ENCODE data around the gene DEFB131B.
A peak's percentile ranks its signal among the peaks of the same experiment; 100 is the strongest.
"Not testable (repeated sequence)": the region's sequence is repeated elsewhere in the genome, so short reads cannot be mapped to it uniquely, and the experiment has no call there.

DEFB131B gene, protein sequence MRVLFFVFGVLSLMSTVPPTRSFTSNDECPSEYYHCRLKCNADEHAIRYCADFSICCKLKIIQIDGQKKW

DNA sequence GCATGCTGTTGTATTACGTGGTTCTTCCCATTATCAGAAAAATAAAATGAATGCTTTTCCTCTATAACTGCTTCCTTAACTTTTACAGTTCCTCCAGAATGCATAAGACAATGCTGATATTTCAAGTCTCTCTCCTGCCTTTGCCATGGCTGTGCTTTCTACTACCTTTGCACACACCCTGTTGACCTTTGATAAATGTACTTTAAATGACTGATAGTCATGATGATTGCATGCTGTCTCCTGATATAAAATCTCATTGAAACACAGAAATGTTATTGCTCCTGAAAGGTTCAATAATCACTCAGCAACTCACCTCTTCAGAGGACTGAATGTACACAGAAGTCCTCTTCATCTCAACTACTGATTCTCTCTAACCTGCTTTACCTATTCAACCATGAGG, at the start of gene DEFB131B:
Gene DEFB131B, plus strand, starts transcription at position 395 of the 400 bp plus-strand sequence. Its CDS starts 0 bp downstream, at position 395.
- in situ Hi-C loops (cut with HindIII; ENCODE audit: low pct_unique_long_range_greater_than_20kb, low sequenced_read_pairs); DNase-seq (ENCODE audit: low read depth in 1 of 2, low spot score in 1 of 2): not testable (repeated sequence)

DNA sequence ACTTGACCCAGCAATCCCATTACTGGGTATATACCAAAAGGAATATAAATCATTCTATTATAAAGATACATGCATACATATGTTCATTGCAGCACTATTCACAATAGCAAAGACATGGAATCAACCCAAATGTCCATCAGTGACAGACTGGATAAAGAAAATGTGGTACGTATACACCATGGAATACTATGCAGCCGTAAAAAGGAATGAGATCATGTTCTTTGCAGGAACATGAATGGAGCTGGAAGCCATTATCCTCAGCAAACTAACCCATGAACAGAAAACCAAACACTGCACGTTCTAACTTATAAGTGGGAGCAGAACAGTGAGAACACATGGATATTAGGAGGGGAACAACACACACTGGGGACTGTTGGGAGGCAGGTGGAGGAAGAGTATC, 49.0 kb upstream of the DEFB131B start:
- DNase-seq (ENCODE audit: low read depth in 1 of 2, low spot score in 1 of 2); in situ Hi-C loops (cut with HindIII; ENCODE audit: low pct_unique_long_range_greater_than_20kb, low sequenced_read_pairs): not testable (repeated sequence)

DNA sequence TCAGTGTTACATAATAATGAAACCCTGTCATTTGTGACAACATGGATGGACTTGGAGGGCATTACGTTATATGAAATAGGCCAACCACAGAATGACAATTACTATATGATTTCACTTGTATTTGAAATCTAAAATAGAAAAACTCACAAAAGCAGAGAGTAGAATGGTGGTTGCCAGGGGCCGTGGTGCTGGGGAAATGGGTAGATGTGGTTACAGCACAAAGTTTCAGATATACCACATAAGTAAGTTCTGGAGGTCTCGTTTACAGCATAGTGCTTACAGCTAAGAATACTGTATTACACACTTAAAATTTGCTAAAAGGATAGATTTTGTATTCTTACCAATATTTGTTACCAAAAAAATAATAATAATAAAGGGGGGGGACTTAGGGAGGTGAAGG, 48.6 kb upstream of the DEFB131B start:
- in situ Hi-C loops (cut with HindIII; ENCODE audit: low pct_unique_long_range_greater_than_20kb, low sequenced_read_pairs); DNase-seq (ENCODE audit: low read depth in 1 of 2, low spot score in 1 of 2): not testable (repeated sequence)

DNA sequence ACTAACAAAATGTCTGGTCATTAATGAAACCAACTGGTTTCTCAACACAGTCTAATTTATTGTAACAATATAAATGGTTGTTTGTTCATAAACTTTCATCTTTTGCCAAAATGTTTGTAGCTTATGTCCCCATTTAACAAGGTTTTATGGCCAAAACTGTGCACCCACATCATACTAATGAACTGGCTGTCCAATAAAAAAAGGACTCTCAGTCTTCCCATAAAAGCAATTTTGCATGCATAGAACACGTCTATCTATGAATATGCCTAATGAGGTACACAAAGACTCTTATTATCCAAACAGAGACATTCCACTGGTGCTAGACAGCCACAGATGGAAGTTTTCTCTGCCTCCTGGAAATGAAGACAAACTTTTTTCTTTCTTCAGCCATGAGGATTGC, 45.4 kb upstream of the DEFB131B start, which contains the start of gene DEFB108B:
Gene DEFB108B, plus strand, starts transcription at position 390 of the 400 bp plus-strand sequence. Its CDS starts 0 bp downstream, at position 390.
- in situ Hi-C loops (cut with HindIII; ENCODE audit: low pct_unique_long_range_greater_than_20kb, low sequenced_read_pairs); DNase-seq (ENCODE audit: low read depth in 1 of 2, low spot score in 1 of 2): not testable (repeated sequence)

DNA sequence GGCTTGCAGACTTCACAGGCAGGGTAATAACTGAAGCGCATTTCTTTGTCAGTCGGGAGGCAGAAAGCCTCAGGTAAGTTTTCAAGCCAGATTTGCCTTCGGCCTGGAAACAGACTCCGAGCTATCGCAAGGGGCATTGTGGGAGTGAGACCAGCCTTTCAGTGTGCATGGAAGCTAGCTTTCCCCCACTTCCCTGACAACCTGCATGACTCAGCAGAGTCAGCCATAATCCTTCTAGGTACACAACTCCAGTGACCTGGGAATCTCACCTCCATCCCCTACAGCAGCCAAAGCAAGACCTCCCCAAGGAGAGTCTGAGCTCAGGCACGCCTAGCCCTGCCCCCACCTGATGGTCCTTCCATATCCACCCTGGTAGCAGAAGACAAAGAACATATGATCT, 35.5 kb upstream of the DEFB131B start:
- DNase-seq (ENCODE audit: low read depth in 1 of 2, low spot score in 1 of 2); in situ Hi-C loops (cut with HindIII; ENCODE audit: low pct_unique_long_range_greater_than_20kb, low sequenced_read_pairs): not testable (repeated sequence)

DNA sequence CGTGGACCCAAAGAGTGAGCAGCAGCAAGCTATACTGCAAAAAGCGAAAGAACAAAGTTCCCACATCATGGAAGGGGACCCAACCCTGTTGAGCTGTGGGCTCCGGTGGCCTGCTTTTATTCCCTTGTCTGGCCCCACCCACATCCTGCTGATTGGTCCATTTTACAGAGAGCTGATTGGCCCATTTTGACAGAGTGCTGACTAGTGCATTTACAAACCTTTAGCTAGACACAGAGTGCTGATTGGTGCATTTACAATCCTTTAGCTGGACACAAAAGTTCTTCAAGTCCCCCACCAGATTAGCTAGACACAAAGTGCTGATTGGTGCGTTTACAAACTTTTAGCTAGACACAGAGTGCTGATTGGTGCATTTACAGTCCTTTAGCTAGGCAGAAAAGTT, 34.9 kb upstream of the DEFB131B start:
- DNase-seq (ENCODE audit: low read depth in 1 of 2, low spot score in 1 of 2); in situ Hi-C loops (cut with HindIII; ENCODE audit: low pct_unique_long_range_greater_than_20kb, low sequenced_read_pairs): not testable (repeated sequence)

DNA sequence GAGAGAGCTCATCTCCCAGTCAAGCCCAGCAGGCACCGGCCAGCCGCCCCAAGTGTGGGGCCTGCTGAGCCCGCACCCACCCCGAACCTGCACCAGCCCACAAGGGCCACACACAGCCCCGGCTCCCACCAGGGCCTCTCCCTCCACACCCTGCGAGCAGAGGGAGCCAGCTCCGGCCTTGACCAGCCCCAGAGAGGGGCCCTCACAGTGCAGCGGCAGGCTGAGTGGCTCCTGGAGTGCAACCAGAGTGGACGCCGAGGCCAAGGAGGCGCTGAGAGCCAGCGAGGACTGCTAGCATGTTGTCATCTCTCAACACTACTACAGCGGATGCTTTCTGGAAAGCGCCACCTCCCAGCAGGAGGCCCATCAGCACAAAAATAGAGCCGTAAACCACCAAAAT, 34.4 kb upstream of the DEFB131B start:
- in situ Hi-C loops (cut with HindIII; ENCODE audit: low pct_unique_long_range_greater_than_20kb, low sequenced_read_pairs) = no loop called here
- no peak for TF ChIP-seq JUND (IDR thresholded peaks at IDR 0.05; ENCODE audit: low read depth)
- no peak for DNase-seq (ENCODE audit: low read depth in 1 of 2, low spot score in 1 of 2)

DNA sequence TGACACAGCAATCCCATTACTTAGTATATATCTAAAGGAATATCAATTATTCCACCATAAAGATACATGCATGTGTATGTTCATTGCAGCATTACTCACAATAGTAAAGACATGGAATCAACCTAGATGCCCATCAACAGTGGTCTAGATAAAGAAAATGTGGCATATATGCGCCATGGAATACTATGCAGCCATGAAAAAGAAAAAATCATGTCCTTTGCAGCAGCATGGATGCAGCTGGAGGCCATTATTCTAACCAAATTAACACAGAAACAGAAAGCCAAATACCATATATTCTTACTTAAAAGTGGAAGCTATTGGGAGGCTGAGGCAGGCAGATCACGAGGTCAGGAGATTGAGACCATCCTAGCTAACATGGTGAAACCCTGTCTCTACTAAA, 24.4 kb upstream of the DEFB131B start:
- in situ Hi-C loops (cut with HindIII; ENCODE audit: low pct_unique_long_range_greater_than_20kb, low sequenced_read_pairs); DNase-seq (ENCODE audit: low read depth in 1 of 2, low spot score in 1 of 2): not testable (repeated sequence)

DNA sequence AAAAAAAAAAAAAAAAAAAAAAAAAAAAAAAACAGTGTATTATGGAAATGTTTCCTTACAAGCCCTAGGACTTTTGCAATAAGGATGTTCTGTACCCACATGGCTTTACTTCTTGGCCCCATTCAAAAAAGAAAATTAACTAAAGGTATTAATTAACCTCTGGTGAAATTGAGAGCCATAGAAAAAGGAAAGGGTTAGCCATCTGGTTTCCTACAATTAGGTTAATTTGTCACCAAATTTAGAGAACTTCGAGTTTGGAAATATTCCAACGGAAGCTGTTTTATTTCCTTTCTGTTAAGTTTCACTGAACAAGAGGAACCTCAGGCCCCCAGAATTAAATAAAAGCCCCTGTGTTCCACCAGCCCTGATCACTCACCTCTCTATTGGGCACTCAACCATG, 22.4 kb upstream of the DEFB131B start:
- DNase-seq (ENCODE audit: low read depth in 1 of 2, low spot score in 1 of 2); in situ Hi-C loops (cut with HindIII; ENCODE audit: low pct_unique_long_range_greater_than_20kb, low sequenced_read_pairs): not testable (repeated sequence)

DNA sequence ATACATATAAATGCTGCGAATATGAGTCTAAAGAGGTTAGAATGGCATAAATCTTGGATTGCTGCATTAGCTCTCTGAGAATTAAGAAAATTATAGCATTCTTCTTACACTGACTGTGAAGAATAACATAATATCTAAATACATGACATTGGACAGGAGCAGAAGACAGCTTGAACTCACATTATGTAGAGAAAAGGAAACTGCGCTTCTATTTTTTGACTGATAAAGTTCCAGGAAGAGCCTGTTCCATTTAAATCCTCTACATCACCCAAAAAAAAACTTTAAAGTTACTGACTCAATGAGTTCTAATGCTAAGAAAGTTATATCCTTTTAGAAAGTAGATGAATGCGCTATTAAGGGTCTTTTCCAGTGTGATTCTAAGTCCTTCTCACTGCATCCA, 17.4 kb upstream of the DEFB131B start:
- DNase-seq (ENCODE audit: low read depth in 1 of 2, low spot score in 1 of 2); in situ Hi-C loops (cut with HindIII; ENCODE audit: low pct_unique_long_range_greater_than_20kb, low sequenced_read_pairs): not testable (repeated sequence)

DNA sequence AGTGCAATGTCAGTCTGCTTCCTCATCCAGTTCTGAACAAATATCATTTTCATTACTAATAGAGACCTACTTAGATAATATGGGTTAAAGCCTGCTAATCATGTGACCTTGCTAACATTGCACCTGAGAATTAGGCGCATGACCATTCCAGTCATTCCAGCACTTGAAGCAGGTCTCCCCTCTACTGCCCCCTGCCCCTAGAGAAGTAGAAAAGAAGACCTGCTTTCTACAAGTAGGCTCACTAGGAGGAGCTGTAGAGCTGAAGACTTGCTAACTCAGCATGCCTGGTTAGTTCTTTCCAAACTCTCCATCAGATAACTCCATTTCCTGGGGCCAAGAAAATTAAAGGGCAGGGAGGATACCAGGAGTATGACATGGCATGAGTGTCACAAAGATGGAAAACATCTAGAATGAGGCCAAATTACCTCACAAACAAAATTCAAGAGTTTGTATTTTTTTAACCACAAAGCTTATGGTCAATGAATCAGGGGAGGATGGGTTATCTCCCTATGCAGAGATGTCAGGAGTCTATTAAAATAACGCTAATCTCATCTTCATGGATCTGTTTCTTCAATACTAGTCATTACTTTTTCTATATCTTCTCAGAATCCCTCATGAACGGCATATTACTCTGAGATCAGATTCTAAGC, 14.2 kb upstream of the DEFB131B start:
- DNase-seq (ENCODE audit: low read depth in 1 of 2, low spot score in 1 of 2) = peak in 1 of 2 experiments; percentile 89
- in situ Hi-C loops (cut with HindIII; ENCODE audit: low pct_unique_long_range_greater_than_20kb, low sequenced_read_pairs) = not testable (repeated sequence)

DNA sequence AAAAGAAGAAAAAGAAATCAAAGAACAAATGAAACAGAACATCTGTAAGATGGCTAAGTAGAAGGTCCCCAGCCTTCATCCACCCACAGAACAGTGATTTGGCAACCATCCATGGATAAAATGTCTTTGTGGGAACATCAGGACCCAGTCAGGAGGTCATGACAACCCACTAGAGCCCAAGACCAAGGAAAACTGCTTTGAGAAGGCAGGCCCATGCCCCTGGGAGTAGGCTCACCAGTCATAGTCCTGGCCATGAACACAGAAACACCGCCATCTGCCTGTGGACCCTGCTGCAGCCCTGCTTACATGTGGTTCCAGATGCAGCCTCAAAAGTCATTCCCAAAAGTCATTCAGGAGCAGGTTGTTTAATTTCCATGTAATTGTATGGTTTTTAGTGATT, 11.0 kb upstream of the DEFB131B start:
- DNase-seq (ENCODE audit: low read depth in 1 of 2, low spot score in 1 of 2); in situ Hi-C loops (cut with HindIII; ENCODE audit: low pct_unique_long_range_greater_than_20kb, low sequenced_read_pairs): not testable (repeated sequence)

DNA sequence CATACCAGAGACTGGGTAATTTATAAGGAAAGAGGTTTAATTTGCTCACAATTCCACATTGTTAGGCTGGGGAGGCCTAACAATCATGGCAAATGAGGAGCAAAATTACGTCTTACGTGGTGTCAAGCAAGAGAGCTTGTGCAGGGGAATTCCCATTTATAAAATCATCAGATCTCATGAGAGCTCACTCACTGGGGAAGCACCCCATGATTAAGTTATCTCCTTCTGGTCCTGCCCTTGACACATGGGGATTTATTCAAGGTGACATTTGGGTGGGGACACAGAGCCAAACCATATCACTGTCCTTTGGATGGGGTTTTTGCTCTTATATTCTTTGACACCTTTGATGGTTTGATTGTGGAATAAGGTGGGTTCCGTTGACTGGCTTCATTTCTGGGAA, 8.3 kb upstream of the DEFB131B start:
- DNase-seq (ENCODE audit: low read depth in 1 of 2, low spot score in 1 of 2); in situ Hi-C loops (cut with HindIII; ENCODE audit: low pct_unique_long_range_greater_than_20kb, low sequenced_read_pairs): not testable (repeated sequence)

DNA sequence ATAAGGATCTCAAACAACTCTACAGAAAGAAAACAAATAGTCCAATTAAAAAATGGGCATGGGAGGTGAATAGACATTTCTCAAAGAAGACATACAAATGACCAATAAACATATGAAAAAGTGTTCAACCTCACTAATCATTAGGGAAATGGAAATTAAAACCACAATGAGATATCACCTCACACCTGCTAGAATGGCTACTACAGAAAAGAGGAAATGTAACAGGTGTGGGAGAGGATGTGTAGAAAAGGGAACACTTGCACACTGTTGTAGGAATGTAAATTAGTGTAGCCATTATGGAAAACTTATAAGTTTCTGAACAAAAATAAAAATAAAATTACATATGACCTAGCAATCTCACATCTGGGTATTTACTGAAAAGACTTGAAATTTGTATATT, 7.6 kb upstream of the DEFB131B start:
- in situ Hi-C loops (cut with HindIII; ENCODE audit: low pct_unique_long_range_greater_than_20kb, low sequenced_read_pairs); DNase-seq (ENCODE audit: low read depth in 1 of 2, low spot score in 1 of 2): not testable (repeated sequence)

DNA sequence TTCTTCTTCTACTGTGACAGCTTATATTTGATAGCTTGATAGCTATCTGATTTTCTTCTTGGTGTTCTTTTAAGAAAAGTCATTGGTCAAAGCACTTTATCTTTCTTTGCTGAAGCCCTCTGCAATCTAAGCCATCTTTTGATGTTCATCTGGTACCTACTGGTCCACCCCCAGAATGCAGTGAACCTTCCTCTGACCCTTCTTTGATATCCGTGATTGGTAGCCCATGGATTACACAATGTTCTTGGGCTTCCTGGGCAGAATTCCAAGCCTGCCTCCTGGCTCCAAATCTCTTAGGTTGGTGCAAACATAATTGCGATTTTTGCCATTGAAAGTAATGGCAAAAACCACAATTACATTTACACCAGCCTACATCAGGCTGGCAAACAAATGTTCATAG, 2.0 kb upstream of the DEFB131B start:
- DNase-seq (ENCODE audit: low read depth in 1 of 2, low spot score in 1 of 2); in situ Hi-C loops (cut with HindIII; ENCODE audit: low pct_unique_long_range_greater_than_20kb, low sequenced_read_pairs): not testable (repeated sequence)

DNA sequence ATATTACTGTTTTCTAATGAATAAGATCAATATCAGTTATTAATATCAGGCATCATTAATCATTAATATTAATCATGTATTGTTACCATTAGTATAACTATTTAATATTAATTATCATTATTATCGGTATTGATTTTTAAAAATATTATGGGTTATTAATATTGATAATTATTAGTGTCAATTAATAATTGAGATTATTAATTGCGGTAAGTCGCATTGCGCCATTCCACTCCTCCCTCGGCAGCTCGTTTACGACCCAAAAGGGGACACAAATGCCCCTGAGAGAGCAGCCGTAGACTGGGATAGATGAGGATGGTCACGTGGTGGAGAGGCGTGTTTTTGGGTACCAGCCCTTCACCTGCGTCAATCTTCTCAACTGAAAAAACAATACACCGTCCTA, 7.6 kb downstream of the DEFB131B start:
- DNase-seq (ENCODE audit: low read depth in 1 of 2, low spot score in 1 of 2); in situ Hi-C loops (cut with HindIII; ENCODE audit: low pct_unique_long_range_greater_than_20kb, low sequenced_read_pairs): not testable (repeated sequence)

DNA sequence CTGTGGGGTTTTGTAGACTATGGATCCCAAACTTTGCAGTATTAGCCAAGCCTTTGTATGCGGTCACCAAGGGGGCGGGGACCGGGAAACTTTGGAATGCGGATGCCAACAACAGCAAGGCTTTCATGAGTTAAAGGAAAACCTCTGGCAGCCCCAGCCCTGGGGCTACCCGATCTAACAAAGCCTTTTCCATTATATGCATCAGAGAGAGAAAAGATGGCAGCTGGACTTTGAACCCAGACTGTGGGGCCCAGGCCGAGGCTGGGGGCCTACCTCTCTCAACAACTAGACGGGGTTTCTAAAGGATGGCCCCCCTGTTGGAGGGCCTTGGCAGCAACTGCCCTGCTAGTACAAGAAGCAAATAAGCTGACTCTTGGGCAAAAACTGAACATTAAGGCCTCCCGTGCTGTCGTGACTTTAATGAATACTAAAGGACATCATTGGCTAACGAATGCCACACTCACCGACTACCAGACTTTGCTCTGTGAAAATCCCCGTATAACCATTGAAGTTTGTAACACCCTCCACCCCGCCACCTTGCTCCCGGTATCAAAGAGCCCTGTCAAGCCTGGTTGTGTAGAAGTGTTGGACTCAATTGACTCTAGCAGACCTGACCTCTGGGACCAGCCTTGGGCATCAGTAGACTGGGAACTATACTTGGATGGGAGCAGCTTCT, 10.2 kb downstream of the DEFB131B start:
- in situ Hi-C loops (cut with HindIII; ENCODE audit: low pct_unique_long_range_greater_than_20kb, low sequenced_read_pairs); DNase-seq (ENCODE audit: low read depth in 1 of 2, low spot score in 1 of 2): not testable (repeated sequence)

DNA sequence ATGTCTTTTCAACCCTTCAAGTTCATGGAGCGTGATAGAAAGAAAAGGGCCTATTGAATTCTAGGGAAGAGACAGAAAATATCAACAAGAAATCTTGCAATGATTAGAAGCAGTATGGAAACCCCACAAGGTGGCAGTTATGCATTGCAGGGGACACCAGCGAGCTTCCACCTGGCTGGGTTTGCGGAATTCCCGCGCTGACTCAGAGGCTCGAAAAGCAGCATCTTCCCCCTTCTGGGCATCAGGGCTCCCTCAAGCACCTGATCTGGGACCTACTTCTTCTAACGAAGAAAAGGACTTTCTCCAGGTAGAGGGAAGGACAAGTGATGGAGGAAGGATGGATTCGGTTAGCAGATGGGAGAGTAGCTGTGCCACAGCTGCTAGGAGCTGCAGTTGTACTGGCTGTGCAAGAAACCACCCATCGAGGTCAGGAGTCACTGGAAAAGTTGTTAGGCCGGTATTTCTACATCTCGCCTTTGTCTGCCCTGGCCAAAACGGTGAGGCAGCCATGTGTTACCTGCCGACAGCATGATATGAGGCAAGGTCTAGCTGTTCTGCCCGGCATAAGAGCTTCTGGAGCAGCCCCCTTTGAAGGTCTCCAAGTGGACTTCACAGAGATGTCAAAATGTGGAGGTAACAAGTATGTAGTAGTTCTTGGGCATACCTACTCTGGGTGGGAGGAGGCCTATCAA, 11.1 kb downstream of the DEFB131B start:
- in situ Hi-C loops (cut with HindIII; ENCODE audit: low pct_unique_long_range_greater_than_20kb, low sequenced_read_pairs) = not testable (repeated sequence)
- peak in 1 of 2 experiments; percentile 35 for DNase-seq (ENCODE audit: low read depth in 1 of 2, low spot score in 1 of 2)
